SH-SY5Y (cell line): ENCODE results near the gene IL4R.

Source experiments
- GATA2 ChIP-seq: IDR thresholded peaks from 2 replicates; pipeline ENCODE4 v1.6.1; 2011; ENCODE audit warnings: mild to moderate bottlenecking, low read depth, low read length
- GATA3 ChIP-seq: IDR thresholded peaks from 2 replicates; pipeline ENCODE4 v1.6.1; 2011; ENCODE audit warnings: low read depth, mild to moderate bottlenecking, low read length, moderate library complexity

The IL4R gene

DNA sequence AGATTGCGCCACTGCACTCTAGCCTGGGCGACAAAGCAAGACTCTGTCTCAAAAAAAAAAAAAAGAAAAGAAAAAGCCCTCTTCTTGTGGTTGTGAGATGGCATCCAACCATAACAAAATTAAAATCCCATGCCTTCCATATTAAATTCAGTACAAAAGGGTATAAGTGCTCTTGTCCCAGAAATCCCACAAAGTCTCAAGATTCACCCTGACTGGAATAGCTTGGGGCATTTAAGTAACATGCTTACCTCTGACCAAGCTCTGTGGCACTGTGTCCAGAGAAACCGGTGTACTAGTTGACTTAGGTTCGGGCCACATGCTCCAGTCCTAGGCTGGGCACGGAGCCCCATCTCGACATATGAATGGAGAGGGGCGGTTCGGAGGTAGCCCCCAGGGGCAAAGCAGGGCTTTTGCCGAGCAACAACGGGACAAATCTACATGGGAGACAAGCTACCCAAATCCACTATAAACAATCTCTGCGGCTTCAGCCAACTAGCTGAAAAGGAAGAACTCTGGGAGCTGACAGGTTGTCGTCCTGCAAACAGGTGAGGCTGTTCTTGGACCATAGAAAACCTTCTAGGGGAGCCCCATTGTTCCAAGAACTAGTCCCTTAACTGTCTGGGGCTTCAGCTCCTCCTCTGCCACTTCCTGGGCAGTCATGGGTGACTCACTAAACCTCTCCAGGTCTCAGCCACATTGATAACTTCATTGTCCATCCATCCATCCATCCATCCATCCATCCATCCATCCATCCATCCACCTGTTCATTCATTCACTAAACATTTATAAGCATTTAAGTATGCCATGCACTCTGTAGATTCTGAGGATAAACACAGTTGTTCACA is 10.3 kb upstream of the IL4R start:
- TF ChIP-seq GATA2 = no peak
- TF ChIP-seq GATA3 = no peak

- TF ChIP-seq GATA2 = no peak
- no peak for TF ChIP-seq GATA3
Observed at GRCh38 chr16:27304102-27304501, 9.7 kb upstream of the IL4R start.

DNA sequence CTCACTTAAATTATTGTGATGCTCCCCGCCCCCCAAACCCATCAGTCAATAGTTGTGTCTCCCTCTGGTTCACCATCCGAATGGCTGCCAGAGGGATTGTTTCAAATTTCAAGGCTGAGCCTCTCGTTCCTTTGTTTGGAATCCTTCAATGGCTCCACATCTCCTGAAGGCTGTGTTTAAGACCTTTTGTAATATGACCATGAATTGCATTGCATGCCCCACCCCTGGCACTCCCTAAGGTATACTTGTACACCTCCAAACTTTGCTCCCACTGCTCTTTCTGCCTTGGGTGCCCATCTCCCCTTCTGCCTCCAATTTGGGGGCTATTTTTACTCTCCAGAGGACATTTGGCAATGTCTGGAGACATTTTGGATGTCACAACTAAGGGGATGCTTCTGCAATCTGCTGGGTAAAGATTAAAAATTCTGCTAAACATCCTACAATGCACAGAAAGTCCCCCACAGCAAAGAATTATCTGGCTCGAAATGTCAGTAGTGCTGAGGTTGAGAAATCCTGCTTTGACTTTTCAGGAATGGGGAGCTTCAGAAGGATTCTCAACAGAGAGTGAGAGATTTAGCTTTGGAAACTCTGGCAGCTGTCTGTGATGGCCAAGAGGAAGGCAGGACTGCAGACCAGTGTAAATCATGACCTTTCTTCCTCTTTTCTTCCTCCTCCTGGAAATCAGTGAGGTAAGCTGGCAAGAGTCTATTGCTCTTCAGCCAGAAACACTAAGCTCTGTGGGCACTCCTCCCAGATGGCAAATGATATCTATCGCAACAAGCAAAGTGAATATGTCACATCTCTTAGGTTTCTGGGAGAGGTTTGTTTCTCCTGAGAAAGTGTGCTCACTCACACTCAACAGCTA is 8.7 kb upstream of the IL4R start:
- TF ChIP-seq GATA3 (no peak), GATA2 (no peak)

GRCh38 chr16:27305839-27306442 is 7.8 kb upstream of the IL4R start:
- no peak for TF ChIP-seq GATA2
- no peak for TF ChIP-seq GATA3

- TF ChIP-seq GATA3 (no peak), GATA2 (no peak)
Observed at GRCh38 chr16:27308792-27309191, 5.0 kb upstream of the IL4R start.

GRCh38 chr16:27310576-27311447 is 3.0 kb upstream of the IL4R start:
- TF ChIP-seq GATA2 = no peak
- TF ChIP-seq GATA3 = no peak

DNA sequence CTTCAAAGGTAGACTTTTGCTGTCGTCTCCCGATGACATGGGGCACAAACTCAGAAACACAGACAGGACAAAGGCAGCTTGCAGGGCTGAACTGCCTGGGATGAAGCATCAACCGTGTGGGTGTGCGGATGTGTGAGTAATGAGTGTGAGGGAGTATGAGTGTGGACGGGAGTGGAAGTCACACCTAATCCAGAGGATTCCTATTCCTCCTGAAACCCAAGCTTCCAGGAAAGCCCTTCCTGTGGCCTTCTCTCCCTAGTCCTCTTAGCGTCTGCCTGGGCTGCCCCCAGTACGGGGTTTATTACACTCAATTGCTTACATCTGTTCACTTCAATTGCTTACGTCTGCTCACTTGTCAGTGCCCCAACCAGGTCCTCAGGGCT is 2.3 kb upstream of the IL4R start:
- TF ChIP-seq GATA2 (no peak), GATA3 (no peak)

- no peak for TF ChIP-seq GATA2
Observed at GRCh38 chr16:27311897-27312303, 1.9 kb upstream of the IL4R start.

DNA sequence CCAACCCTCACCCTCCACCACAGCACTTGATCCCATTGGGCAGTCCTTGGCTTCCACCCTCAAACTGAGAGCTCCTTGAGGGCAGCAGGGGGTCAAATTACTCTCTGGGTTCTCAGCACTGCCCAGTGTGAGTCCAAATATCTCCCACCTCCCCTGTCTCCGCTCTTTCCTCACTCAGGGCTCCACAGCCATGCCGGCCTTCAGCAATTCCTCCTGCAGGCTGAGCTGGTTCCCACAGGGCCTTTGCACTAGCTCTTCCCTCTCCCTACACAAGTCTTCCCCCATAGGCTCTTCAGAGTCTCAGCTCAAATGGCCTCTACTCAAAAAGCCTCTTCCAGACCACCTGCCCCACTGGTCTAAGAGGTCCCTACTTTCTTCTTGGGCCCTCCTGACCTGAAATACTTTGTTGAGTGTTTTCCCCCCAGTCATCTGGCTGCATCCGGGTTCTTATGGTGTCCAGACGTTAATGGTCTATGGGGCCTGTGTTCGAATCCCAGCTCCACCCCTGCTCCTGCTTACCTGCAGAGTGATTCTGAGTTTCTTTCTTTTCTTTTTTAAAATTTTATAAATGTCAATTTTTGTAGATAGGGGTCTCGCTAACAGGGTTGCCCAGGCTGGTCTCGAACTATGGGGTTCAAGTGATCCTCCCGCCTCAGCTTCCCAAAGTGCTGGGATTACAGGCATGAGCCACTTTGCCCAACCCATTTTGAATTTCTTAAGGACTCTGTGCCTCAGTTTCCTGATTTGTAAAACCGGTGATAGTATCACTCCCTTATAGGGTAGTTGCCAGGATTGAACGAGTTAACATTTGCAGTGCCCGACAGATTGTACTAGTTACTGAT is 973 bp upstream of the IL4R start:
- TF ChIP-seq GATA3 = no peak
- no peak for TF ChIP-seq GATA2

GRCh38 chr16:27314161-27314723 is 468 bp downstream of the IL4R start:
- TF ChIP-seq GATA2 = no peak
- TF ChIP-seq GATA3 = no peak

DNA sequence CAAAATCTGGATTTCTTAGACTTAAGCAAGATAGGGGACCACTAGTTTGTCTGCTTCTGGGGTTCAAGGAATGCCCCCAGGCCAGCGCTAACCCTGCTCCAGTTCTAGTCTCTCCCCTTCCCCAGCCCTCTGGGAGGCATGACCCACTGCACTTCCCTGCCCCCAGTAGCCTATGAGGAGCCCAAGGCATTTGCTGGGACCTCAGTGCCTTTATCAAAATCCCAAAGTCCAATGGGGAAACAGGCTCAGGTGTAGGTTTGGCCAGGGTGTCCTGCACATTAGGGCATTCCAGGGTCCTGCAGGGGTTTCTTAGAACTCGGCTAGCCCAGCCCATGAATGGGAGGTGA is 1.2 kb downstream of the IL4R start:
- no peak for TF ChIP-seq GATA3
- TF ChIP-seq GATA2 = no peak

- no peak for TF ChIP-seq GATA2
- no peak for TF ChIP-seq GATA3
Observed at GRCh38 chr16:27315333-27316037, 1.7 kb downstream of the IL4R start.
